Heart left ventricle (tissue), 13 donors: Measurements from ENCODE around the gene MTFP1.

Experiments used
- CTCF ChIP-seq, 12 donors: fragments of 200-600 bp; sonication (generic) in 4 of 12; IDR thresholded peaks; one replicate each; pipeline versions ENCODE4 v1.5.0 to v1.8.0; 2018 to 2022; ENCODE audit warnings: antibody characterized with exemption in 12 of 12, mild to moderate bottlenecking in 5 of 12
- POLR2A ChIP-seq, 2 donors: fragments of 450-650 bp; IDR thresholded peaks; one replicate each; pipeline ENCODE4 v1.6.1; 2017; ENCODE audit warnings: antibody characterized with exemption in 2 of 2, mild to moderate bottlenecking in 2 of 2, moderate library complexity in 2 of 2
- donor health status: ischemic (EF 13 %, LVEDD 7.1; RV severe dilation, severe dysfunction).
- donor health status: DM: no; HTN: yes; CAD: no.
- donor health status: DM: no; HTN: no; CAD: no.
- donor health status: ischemic (EF 25% LVEDD 6.9; RV normal size, moderate dysfunction).
- donor health status: ischemic (EF 25% LVEDD 5.7; RV mildly dilated, moderate dysfunction).
- donor health status: ischemic (EF 35%, LVEDD 5.7; RV mildly dilated, moderate dysfunction).
- donor health status: nonischemic (EF 11% LVEDD 7.7; RV severe dilation, severe dysfunction).
- donor health status: DM: yes; HTN: yes; CAD: no.
- donor health status: PGD.
- donor health status: ischemic (EF 29% LVEDD 5.4; RV normal size, mild dysfunction).
- donor health status: nonischemic (EF 23%, LVEDD 6.1; RV moderate dilation, normal function).

GRCh38 chr22:30420347-30421125 lies 5.0 kb upstream of the MTFP1 start:
- TF ChIP-seq POLR2A (IDR thresholded peaks at IDR 0.05) (no peak), CTCF (IDR thresholded peaks at IDR 0.05) (no peak)
